Fibroblast of lung (primary cell): Measurements from ENCODE around the gene ANKRD45. TPM values are rescaled to one million over a fixed set of nuclear protein-coding genes. Genes with fewer than 3 reads are reported as not detected.
A peak's percentile ranks its signal among the peaks of the same experiment; 100 is the strongest.
"Not testable (repeated sequence)": the region's sequence is repeated elsewhere in the genome, so short reads cannot be mapped to it uniquely, and the experiment has no call there.

ENCODE experiments used
- DNase-seq, 2 donors: peaks; one replicate each; pipeline versions ENCODE4 v3.0.0 to v3.0.0-alpha.2; 2010; ENCODE audit warnings: low read depth in 2 of 2
- H2AFZ ChIP-seq: 2 replicates; pipeline ENCODE4 v1.5.1; 2012; ENCODE audit warnings: low read length, control low read depth, inconsistent platforms
- H3K27ac ChIP-seq: 2 replicates; pipeline ENCODE4 v1.5.1; 2011; ENCODE audit warnings: low read length, control low read depth; ENCODE audit not compliant: insufficient read depth
- H3K27me3 ChIP-seq: 2 replicates; pipeline ENCODE4 v1.5.1; 2011; ENCODE audit warnings: mild to moderate bottlenecking, low read length; ENCODE audit not compliant: control insufficient read depth, insufficient read depth
- H3K36me3 ChIP-seq: 2 replicates; pipeline ENCODE4 v1.5.1; 2011; ENCODE audit warnings: low read length; ENCODE audit not compliant: control insufficient read depth, insufficient read depth
- H3K4me1 ChIP-seq: 2 replicates; pipeline ENCODE4 v1.5.1; 2011; ENCODE audit warnings: low read length; ENCODE audit not compliant: control insufficient read depth, insufficient read depth; ENCODE audit errors: extremely low read depth
- H3K4me2 ChIP-seq: 2 replicates; pipeline ENCODE4 v1.5.1; 2011; ENCODE audit warnings: low read length, control low read depth; ENCODE audit not compliant: insufficient read depth; ENCODE audit errors: extremely low read depth
- H3K4me3 ChIP-seq, 4 experiments: fragments of 200-600 bp in 1 of 4; sonication (generic) in 1 of 4; replicated peaks in 1 of 4; 2 replicates each; pipeline ENCODE4 v1.5.1; 2011 to 2016; ENCODE audit warnings: low read length in 4 of 4, low read depth in 3 of 4, mild to moderate bottlenecking in 3 of 4, control low read depth in 2 of 4, inconsistent platforms in 1 of 4, mixed read lengths in 1 of 4; ENCODE audit not compliant: insufficient read depth in 1 of 4; ENCODE audit errors: control extremely low read depth in 1 of 4
- H3K79me2 ChIP-seq: 2 replicates; pipeline ENCODE4 v1.5.1; 2012; ENCODE audit warnings: mild to moderate bottlenecking, low read length, inconsistent platforms; ENCODE audit not compliant: control insufficient read depth, insufficient read depth
- H3K9ac ChIP-seq: 2 replicates; pipeline ENCODE4 v1.5.1; 2011; ENCODE audit warnings: mild to moderate bottlenecking, low read length, control low read depth; ENCODE audit not compliant: insufficient read depth
- H3K9me3 ChIP-seq: 2 replicates; pipeline ENCODE4 v1.5.1; 2012; ENCODE audit warnings: low read depth, low read length; ENCODE audit not compliant: control insufficient read depth, insufficient read depth
- H4K20me1 ChIP-seq: 2 replicates; pipeline ENCODE4 v1.5.1; 2011; ENCODE audit warnings: low read length; ENCODE audit not compliant: control insufficient read depth, insufficient read depth; ENCODE audit errors: extremely low read depth
- CTCF ChIP-seq, 2 donors: IDR thresholded peaks in 1 of 2; conservative IDR thresholded peaks in 1 of 2; 1 replicate in 1 of 2; 2 replicates in 1 of 2; pipeline ENCODE4 v1.5.1; 2011 to 2012; ENCODE audit warnings: low read length in 2 of 2, control low read depth in 1 of 2, inconsistent platforms in 1 of 2, low read depth in 1 of 2, mild to moderate bottlenecking in 1 of 2
- EZH2 ChIP-seq: IDR thresholded peaks from 2 replicates; pipeline ENCODE4 v1.5.1; 2012; ENCODE audit warnings: low read length, control low read depth, mild to moderate bottlenecking; ENCODE audit errors: missing control alignments
- polyA plus RNA-seq, 2 donors: library from polyadenylated mRNA; depleted of rRNA in 1 of 2; stranded (reverse) in 1 of 2; unstranded in 1 of 2; fragments of >200 nt; gene quantifications; 2 replicates each; pipeline ENCODE4 v1.2.1, GENCODE V29; 2011 to 2012; ENCODE audit warnings: missing spikeins in 1 of 2
- total RNA-seq: library from RNA; depleted of rRNA; stranded (reverse); fragments of >200 nt; gene quantifications from 2 replicates; pipeline ENCODE4 v1.2.1, GENCODE V29; 2014

The ANKRD45 gene
- total and polyA plus RNA-seq, 2 donors (not counting 1 experiment from before 2014, with no cell fraction given) = 0.43 to 1.7 TPM

DNA sequence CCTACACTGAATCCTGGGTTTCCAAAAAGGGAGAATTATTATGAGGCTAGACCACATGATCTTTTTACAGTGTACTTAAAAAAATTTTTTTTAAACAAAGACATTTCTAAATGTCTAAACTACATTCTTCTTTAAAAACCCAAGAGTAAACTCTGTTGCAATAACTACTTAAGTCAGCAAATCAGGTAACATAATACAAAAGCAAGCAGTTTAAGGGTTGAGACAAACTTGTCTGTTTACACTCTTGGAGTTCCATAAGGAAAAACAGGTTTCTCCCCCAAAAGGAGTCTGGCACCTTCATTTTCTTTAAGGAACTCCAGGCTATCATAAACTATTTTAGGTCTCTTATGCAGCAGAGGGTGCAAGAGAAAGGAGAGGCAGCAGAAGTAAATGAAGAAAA lies 12.5 kb upstream of the ANKRD45 start:
- Histone ChIP-seq H3K4me3 (no peak overlapping the region), H3K4me1 (no peaks in the 10 kb centered on the region), H3K9me3 (no peaks in the 10 kb centered on the region), H3K9ac (no peak overlapping the region), H2AFZ (no peak overlapping the region), H3K4me2 (no peak overlapping the region), H3K36me3 (no peaks in the 10 kb centered on the region), H3K79me2 (no peaks in the 10 kb centered on the region), H3K27ac (no peak overlapping the region), H4K20me1 (no peaks in the 10 kb centered on the region), H3K27me3 (no peaks in the 10 kb centered on the region)
- TF ChIP-seq CTCF (conservative IDR thresholded peaks at IDR 0.05 in 1 of 2, IDR thresholded peaks at IDR 0.05 in 1 of 2; ENCODE audit: low read depth in 1 of 2, low read length in 2 of 2) = no peak
- no peak for TF ChIP-seq EZH2
- DNase-seq = peak in 1 of 2 donors; percentile 2

DNA sequence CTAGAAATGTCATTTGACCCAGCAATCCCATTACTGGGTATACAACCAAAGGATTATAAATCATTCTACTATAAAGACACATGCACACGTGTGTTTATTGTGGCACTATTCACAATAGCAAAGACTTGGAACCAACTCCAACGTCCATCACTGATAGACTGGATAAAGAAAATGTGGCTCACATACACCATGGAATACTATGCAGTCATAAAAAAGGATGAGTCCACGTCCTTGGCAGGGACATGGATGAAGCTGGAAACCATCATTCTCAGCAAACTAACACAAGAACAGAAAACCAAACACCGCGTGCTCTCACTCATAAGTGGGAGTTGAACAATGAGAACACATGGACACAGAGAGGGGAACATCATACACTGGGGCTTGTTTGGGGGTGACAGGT lies 10.5 kb upstream of the ANKRD45 start:
- H3K27me3 ChIP-seq, H3K36me3 ChIP-seq, H4K20me1 ChIP-seq, H3K79me2 ChIP-seq, H2AFZ ChIP-seq, H3K4me3 ChIP-seq, H3K4me1 ChIP-seq, H3K9me3 ChIP-seq, DNase-seq, H3K9ac ChIP-seq, H3K4me2 ChIP-seq, H3K27ac ChIP-seq: not testable (repeated sequence)

DNA sequence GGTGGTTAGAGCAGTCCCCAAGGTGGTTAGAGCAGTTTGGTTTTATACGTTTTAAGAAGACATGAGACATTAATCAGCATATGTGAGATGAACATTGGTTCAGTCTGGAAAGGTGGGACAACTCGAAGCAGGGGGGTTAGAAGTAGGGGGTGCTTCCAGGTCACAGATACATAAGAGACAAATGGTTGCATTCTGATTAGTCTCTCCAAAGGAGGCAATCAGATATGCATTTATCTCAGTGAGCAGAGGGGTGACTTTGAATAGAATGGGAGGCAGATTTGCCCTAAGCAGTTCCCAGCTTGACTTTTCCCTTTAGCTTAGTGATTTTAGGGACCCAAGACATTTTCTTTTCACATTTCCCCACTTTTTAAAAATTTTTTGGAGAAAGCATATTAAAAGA lies 4.8 kb upstream of the ANKRD45 start:
- not testable (repeated sequence) for H3K4me1 ChIP-seq, H3K27me3 ChIP-seq, H2AFZ ChIP-seq, H3K4me3 ChIP-seq, H3K79me2 ChIP-seq, H3K36me3 ChIP-seq, H3K4me2 ChIP-seq, DNase-seq, H3K9ac ChIP-seq, H3K27ac ChIP-seq, H3K9me3 ChIP-seq, H4K20me1 ChIP-seq

DNA sequence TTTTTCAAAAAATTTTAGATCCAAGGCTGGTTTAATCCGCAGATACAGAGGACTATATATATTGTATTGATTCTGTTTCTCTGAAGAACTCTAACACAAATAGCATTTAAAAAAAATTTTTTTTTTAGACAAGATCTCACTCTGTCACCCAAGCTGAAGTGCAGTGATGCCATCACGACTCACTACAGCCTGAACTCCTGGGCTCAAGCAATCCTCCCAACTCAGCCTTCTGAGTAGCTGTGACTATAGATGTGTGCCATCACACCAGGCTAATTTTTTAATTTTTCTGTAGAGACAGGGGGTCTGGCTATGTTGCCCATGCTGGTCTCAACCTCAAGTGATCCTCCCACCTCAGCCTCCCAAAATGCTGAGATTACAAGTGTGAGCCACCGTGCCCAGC lies 3.0 kb downstream of the ANKRD45 start:
- Histone ChIP-seq H3K27ac (no peak overlapping the region), H2AFZ (no peak overlapping the region), H3K27me3 (peaks cover 4% of the 10 kb centered on the region), H3K9me3 (no peaks in the 10 kb centered on the region), H3K79me2 (no peaks in the 10 kb centered on the region), H3K36me3 (no peaks in the 10 kb centered on the region), H3K4me3 (no peak overlapping the region), H3K4me2 (no peak overlapping the region), H3K9ac (no peak overlapping the region), H3K4me1 (no peaks in the 10 kb centered on the region), H4K20me1 (no peaks in the 10 kb centered on the region)
- TF ChIP-seq CTCF (conservative IDR thresholded peaks at IDR 0.05 in 1 of 2, IDR thresholded peaks at IDR 0.05 in 1 of 2; ENCODE audit: low read depth in 1 of 2, low read length in 2 of 2) = no peak
- TF ChIP-seq EZH2 = no peak
- DNase-seq = peak; percentile 6 to 32
